ENCODE results near the gene WFDC12.
"Not testable (repeated sequence)": the region's sequence is repeated elsewhere in the genome, so short reads cannot be mapped to it uniquely, and the experiment has no call there.

The WFDC12 gene

DNA sequence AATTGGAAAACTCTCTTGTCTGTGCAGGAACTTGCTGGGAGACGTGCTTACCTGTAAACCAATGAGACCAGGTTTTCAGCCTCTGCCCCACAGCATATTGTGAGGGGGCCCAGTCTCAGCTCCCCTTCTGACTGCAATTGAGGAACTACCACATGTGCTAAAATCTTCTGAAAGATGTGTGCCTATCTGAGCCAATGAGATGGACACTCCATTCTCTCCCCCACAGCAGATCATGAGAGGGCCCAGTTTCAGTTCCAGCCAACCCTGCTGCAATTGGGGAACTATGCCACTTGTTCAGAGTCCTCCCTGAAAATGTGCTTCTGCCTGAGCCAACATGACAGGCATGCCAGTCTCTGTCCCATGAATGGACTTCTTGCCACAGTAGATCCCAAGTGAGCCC lies 29.5 kb upstream of the WFDC12 start:
- TF ChIP-seq, protein P1, sequence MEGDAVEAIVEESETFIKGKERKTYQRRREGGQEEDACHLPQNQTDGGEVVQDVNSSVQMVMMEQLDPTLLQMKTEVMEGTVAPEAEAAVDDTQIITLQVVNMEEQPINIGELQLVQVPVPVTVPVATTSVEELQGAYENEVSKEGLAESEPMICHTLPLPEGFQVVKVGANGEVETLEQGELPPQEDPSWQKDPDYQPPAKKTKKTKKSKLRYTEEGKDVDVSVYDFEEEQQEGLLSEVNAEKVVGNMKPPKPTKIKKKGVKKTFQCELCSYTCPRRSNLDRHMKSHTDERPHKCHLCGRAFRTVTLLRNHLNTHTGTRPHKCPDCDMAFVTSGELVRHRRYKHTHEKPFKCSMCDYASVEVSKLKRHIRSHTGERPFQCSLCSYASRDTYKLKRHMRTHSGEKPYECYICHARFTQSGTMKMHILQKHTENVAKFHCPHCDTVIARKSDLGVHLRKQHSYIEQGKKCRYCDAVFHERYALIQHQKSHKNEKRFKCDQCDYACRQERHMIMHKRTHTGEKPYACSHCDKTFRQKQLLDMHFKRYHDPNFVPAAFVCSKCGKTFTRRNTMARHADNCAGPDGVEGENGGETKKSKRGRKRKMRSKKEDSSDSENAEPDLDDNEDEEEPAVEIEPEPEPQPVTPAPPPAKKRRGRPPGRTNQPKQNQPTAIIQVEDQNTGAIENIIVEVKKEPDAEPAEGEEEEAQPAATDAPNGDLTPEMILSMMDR (IDR thresholded peaks at IDR 0.05; ENCODE audit: low read depth, low read length) = no peak
- no peak overlapping the region for H3K4me3 ChIP-seq (ENCODE audit: low read depth, low read length)

DNA sequence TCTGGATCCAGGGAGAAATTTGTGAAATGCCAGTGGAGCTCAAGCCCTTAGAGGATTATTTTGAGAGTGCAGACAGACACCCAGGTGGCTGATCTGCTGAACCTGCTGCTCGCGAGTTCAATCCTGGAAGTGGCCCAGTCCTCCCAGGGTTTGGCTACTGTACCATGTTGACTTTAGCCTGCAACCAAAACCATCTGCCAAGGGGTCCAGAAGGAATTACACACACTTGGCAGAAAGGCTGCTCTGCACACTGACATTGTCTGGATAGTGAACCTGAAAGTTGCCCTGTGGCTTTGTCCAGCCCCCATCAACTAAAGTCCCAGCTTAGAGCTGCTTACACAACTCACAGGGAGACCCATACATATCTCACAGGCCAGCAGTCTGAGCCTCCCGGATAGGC lies 28.9 kb upstream of the WFDC12 start:
- H3K4me3 ChIP-seq (ENCODE audit: low read depth, low read length) = no peak overlapping the region
- TF ChIP-seq, protein P1 (IDR thresholded peaks at IDR 0.05; ENCODE audit: low read depth, low read length) = no peak

DNA sequence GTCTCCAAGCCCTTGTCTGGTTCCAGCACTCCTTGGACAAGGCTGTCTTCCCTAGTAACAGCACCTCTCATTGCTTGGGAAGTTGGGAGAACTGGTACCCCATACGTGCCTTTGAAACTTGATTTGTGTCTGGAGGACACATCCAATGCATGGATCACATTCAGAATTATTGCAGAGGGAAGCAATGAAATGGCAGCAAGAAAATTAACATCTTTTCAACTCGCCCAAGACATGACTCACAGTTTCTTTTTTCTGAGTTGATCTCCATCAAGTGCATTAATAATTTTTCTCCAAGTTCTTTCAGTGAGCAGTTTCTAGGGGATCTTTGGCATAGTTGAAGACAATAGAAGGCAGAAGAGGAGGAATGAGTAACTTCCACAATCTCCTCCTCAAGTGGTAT lies 28.1 kb upstream of the WFDC12 start:
- TF ChIP-seq, protein P1 (IDR thresholded peaks at IDR 0.05; ENCODE audit: low read depth, low read length) = no peak

DNA sequence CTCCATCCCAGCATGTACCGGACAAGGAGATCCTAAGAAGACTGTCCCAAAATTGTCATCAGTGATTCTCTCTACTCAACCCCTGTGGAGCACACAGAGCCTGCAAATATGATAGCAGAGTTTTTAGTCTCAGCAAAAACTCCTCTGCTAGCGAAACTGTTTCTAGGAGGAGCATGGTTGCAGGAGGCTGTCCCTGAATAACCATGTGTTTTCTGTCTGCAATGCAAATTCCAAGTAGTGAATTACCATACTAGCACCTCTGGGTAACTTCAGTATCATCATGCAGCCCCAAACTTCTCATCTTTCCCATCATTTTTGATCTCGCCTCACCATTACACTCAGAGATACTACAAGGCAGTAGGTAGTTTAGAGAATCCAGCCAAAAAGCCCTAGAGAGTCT lies 24.8 kb upstream of the WFDC12 start:
- no peak overlapping the region for H3K4me3 ChIP-seq (ENCODE audit: low read depth, low read length)
- TF ChIP-seq, protein P1 (IDR thresholded peaks at IDR 0.05; ENCODE audit: low read depth, low read length) = no peak

More for the DNA sequence above, 28.1 kb upstream of the WFDC12 start:
- H3K4me3 ChIP-seq (ENCODE audit: low read depth, low read length) = no peak overlapping the region

DNA sequence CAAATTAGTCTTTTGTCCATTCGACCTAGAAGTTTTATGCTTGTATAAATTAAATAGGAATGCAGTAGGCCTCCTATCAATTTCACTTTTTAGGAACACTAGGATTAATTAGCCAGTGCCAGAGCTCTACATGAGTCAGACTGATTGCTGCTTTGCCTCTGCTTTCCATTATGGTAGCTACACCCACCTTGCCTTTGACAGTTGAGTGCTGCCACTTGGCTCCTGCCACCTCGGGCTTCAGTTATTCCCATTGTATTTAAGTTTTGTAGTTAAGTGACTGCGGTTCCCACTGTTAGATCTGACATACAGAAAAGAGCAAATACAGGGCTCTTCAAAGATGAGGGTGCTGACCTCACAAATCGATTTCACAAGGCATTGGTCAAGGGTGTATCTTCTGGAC lies 16.6 kb upstream of the WFDC12 start:
- TF ChIP-seq, protein P1 (IDR thresholded peaks at IDR 0.05; ENCODE audit: low read depth, low read length) = no peak

DNA sequence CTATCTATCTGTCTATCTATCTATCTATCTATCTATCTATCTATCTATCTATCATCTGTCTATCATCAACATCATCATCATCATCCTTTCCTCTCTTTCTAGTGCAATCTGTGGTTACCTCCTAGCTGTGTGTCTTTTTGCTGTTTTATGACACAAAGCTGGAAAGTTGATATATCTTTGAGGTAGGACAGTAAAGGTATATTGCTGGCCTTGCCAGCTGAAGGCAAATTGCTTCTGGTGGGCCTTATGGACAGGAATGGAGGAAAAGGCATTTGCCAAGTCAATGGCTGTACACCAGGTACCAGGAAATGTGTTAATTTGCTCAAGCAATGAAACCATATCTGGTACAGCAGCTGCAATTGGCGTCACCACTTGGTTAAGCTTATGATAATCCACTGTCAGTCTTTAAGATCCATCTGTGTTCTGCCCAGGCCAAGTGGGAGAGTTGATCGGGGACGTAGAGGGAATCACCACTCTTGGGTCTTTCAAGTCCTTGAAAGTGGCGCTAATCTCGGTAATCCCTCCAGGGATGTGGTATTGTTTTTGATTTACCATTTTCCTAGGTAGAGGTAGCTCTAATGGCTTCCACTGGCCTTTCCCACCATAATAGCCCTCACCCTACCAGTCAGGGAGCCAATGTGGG lies 15.6 kb upstream of the WFDC12 start:
- H3K4me3 ChIP-seq (ENCODE audit: low read depth, low read length) = not testable (repeated sequence)

More for the DNA sequence above, 16.6 kb upstream of the WFDC12 start:
- no peak overlapping the region for H3K4me3 ChIP-seq (ENCODE audit: low read depth, low read length)

DNA sequence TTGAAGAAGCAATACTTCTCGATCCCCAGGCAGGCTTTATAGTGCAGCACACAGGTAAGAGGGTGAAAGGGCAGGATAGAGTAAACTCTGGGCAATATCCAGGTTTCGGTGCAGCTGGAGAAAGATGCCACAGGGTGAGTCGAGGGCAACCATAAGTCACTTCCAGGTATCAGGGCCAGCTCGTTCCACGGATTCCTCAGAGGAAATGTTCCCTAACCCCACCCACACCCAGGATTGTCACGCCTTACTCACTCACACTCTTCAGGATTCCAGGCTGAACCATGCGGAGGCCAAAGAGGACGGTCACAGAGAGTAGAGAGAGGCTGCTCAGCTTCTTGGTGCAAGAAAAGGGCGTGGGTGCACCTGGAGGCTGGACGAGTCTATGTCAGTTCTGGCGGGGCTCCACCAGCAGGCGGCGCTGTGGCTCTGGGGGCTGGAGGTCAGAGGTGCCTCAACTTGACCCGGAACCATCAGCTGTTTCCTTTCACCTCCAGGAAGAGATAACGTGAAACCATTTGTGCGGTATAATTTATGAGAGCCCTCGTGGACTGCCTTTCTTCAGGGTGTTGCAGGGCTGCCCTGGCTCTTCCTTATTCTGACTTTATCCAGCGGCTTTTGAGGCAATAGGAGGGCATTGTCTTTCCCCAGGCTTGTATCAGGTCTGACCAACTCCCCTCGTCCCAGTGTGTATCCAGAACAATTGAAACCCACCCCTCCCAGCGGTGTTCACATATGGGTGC lies 14.5 kb upstream of the WFDC12 start:
- H3K4me3 ChIP-seq (ENCODE audit: low read depth, low read length) = no peak overlapping the region
- TF ChIP-seq, protein P1 (IDR thresholded peaks at IDR 0.05; ENCODE audit: low read depth, low read length) = peak; percentile 70

Data from WI38 (cell line).